ENCODE measurements around the gene CALM3. TPM values are rescaled to one million over a fixed set of nuclear protein-coding genes. Genes with fewer than 3 reads are reported as not detected.
A peak's percentile ranks its signal among the peaks of the same experiment; 100 is the strongest.
"Not testable (repeated sequence)": the region's sequence is repeated elsewhere in the genome, so short reads cannot be mapped to it uniquely, and the experiment has no call there.

The CALM3 gene
- total RNA-seq, 1 donor from 2014 or later = 231 TPM

GRCh38 chr19:46624958-46625661 lies 24.0 kb downstream of the CALM3 start, which contains the start of gene PTGIR:
Gene PTGIR, minus strand, starts transcription at chr19:46625089. Its CDS starts 864 bp downstream, at chr19:46624225.
- H3K4me3 Mint-ChIP-seq = peak within 1 kb of the TSS; percentile 48
- peaks cover 41% of the 10 kb centered on the region for H3K4me1 Mint-ChIP-seq
- DNase-seq (ENCODE audit: low spot score in 2 of 2, unreplicated experiment in 2 of 2) = peak in 1 of 2 experiments; percentile 50
- H3K36me3 Mint-ChIP-seq = no peaks in the 10 kb centered on the region
- no peaks in the 10 kb centered on the region for H3K9me3 Mint-ChIP-seq
- TF ChIP-seq CTCF (IDR thresholded peaks at IDR 0.05; ENCODE audit: unreplicated experiment) = no peak
- H3K27me3 Mint-ChIP-seq (ENCODE audit: low read depth) = no peaks in the 10 kb centered on the region
- H3K27ac Mint-ChIP-seq = peak within 1 kb of the TSS; percentile 84

GRCh38 chr19:46625731-46626130 lies 24.6 kb downstream of the CALM3 start:
- Mint-ChIP-seq H3K36me3 (no peaks in the 10 kb centered on the region), H3K4me3 (no peak overlapping the region), H3K4me1 (peaks cover 41% of the 10 kb centered on the region), H3K9me3 (no peaks in the 10 kb centered on the region), H3K27ac (peak overlapping the region; percentile 84), H3K27me3 (ENCODE audit: low read depth) (no peaks in the 10 kb centered on the region)
- no peak for TF ChIP-seq CTCF (IDR thresholded peaks at IDR 0.05; ENCODE audit: unreplicated experiment)
- no peak for DNase-seq (ENCODE audit: low spot score in 2 of 2, unreplicated experiment in 2 of 2)

- no peak overlapping the region for H3K4me3 Mint-ChIP-seq
- H3K9me3 Mint-ChIP-seq = no peaks in the 10 kb centered on the region
- H3K4me1 Mint-ChIP-seq = peaks cover 41% of the 10 kb centered on the region
- no peaks in the 10 kb centered on the region for H3K27me3 Mint-ChIP-seq (ENCODE audit: low read depth)
- TF ChIP-seq CTCF (IDR thresholded peaks at IDR 0.05; ENCODE audit: unreplicated experiment) = no peak
- DNase-seq (ENCODE audit: low spot score in 2 of 2, unreplicated experiment in 2 of 2) = no peak
- no peak overlapping the region for H3K27ac Mint-ChIP-seq
- no peaks in the 10 kb centered on the region for H3K36me3 Mint-ChIP-seq
Measured at GRCh38 chr19:46626446-46626845, 25.3 kb downstream of the CALM3 start.

- not testable (repeated sequence) for H3K4me3 Mint-ChIP-seq; H3K27me3 Mint-ChIP-seq (ENCODE audit: low read depth); H3K36me3 Mint-ChIP-seq; H3K9me3 Mint-ChIP-seq; DNase-seq (ENCODE audit: low spot score in 2 of 2, unreplicated experiment in 2 of 2)
- Mint-ChIP-seq H3K27ac (peak overlapping the region; percentile 43), H3K4me1 (peaks cover 50% of the 10 kb centered on the region)
Measured at GRCh38 chr19:46628970-46629369, 27.8 kb downstream of the CALM3 start.

- no peak for TF ChIP-seq CTCF (IDR thresholded peaks at IDR 0.05; ENCODE audit: unreplicated experiment)
- Mint-ChIP-seq H3K9me3 (no peaks in the 10 kb centered on the region), H3K27ac (peak overlapping the region; percentile 87), H3K36me3 (no peaks in the 10 kb centered on the region), H3K4me3 (no peak overlapping the region), H3K27me3 (ENCODE audit: low read depth) (peaks cover 11% of the 10 kb centered on the region), H3K4me1 (peaks cover 47% of the 10 kb centered on the region)
- no peak for DNase-seq (ENCODE audit: low spot score in 2 of 2, unreplicated experiment in 2 of 2)
Measured at GRCh38 chr19:46629546-46630025, 28.5 kb downstream of the CALM3 start.

GRCh38 chr19:46630586-46631205 lies 29.6 kb downstream of the CALM3 start:
- no peaks in the 10 kb centered on the region for H3K9me3 Mint-ChIP-seq
- no peak for DNase-seq (ENCODE audit: low spot score in 2 of 2, unreplicated experiment in 2 of 2)
- H3K4me3 Mint-ChIP-seq = no peak overlapping the region
- no peak for TF ChIP-seq CTCF (IDR thresholded peaks at IDR 0.05; ENCODE audit: unreplicated experiment)
- peak overlapping the region; percentile 97 for H3K27ac Mint-ChIP-seq
- no peaks in the 10 kb centered on the region for H3K36me3 Mint-ChIP-seq
- H3K27me3 Mint-ChIP-seq (ENCODE audit: low read depth) = peaks cover 18% of the 10 kb centered on the region
- H3K4me1 Mint-ChIP-seq = peaks cover 40% of the 10 kb centered on the region
